NCI-H2227 treated with DMSO at 0.1 percent for 48 hours (cell line): ENCODE results near the gene FOXP2.
"Not testable (repeated sequence)": the region's sequence is repeated elsewhere in the genome, so short reads cannot be mapped to it uniquely, and the experiment has no call there.

Source experiments
- DNase-seq: peaks from one replicate; lab custom pipeline; 2025; lab: John Stamatoyannopoulos, UW

The FOXP2 gene

DNA sequence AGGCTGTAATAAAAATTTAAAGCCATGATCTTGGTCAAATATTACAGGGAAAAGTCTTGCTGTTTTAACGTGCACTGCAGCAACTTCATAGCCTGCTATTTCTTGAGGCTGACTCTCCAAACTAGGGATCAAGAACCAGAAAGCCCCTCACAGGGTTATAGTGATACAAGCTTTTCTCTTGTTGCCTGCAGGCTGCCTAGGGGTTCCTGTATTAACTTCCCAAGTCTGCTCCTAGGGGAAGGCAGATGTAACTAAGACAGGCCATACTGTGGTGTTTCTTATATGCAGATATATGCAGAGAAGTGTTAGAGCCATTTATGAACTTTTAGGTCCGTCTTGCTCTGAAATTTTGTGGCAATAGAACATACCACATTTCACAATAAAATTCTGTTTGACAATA, 175.7 kb downstream of the FOXP2 start:
- DNase-seq = no peak

- DNase-seq = no peak
Observed at GRCh38 chr7:114598946-114599345, 184.3 kb downstream of the FOXP2 start.

GRCh38 chr7:114606100-114606499, 191.5 kb downstream of the FOXP2 start:
- DNase-seq = no peak

- DNase-seq = not testable (repeated sequence)
Observed at GRCh38 chr7:114608822-114609221, 194.2 kb downstream of the FOXP2 start.

GRCh38 chr7:114620208-114620607, 205.6 kb downstream of the FOXP2 start:
- DNase-seq = no peak

GRCh38 chr7:114622221-114622620, 207.6 kb downstream of the FOXP2 start:
- DNase-seq = no peak

DNA sequence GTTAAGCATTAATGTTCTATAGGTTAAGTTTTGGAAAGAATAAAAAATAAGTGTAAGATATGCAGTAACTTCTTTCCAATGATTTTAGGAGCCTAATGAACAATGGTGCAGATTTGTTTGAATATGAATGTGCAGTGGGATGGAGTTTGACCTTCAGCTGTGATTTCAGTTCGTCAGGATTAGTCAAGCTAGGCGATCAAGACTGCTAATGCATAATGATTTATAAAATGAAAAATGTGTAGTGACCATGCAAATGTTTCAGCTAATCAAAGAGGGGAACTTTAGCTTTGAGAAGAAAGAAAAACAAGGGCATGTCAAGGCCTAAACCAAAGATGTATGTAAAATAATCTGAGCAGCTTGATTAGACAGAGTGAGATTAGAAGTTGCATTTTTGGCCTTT, 208.5 kb downstream of the FOXP2 start:
- no peak for DNase-seq

DNA sequence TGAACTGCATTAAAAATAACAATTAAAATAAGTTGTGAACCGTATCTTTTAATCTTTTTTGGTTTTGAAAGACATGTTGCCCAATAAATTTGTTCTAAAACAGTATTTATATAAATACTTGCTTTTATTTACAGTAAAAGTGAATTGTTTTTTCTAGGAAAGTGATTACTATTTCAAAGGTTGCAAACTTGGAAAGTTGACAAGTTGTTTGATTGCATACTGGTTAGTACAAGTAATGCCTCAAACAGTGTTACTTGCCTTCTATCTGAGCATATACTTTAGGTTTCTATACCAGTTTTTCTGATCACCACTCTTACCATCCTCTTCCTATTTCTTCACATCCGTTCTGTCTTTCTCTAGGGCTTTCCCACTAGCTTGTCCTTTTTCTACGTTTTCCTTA, 212.6 kb downstream of the FOXP2 start:
- no peak for DNase-seq

DNA sequence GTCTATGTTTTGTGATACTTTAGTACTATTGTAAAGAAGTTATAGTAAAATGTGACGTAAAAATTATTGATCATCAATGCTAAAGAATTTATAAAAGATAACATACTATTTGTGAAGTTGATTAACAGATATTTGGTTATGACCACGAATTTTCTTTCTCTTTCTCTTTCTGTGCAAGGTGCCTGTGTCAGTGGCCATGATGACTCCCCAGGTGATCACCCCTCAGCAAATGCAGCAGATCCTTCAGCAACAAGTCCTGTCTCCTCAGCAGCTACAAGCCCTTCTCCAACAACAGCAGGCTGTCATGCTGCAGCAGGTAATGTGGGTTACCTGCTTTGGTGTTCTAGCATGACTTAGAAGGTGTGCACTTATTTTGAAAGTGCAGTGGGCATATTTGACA, 213.7 kb downstream of the FOXP2 start:
- DNase-seq = no peak

DNA sequence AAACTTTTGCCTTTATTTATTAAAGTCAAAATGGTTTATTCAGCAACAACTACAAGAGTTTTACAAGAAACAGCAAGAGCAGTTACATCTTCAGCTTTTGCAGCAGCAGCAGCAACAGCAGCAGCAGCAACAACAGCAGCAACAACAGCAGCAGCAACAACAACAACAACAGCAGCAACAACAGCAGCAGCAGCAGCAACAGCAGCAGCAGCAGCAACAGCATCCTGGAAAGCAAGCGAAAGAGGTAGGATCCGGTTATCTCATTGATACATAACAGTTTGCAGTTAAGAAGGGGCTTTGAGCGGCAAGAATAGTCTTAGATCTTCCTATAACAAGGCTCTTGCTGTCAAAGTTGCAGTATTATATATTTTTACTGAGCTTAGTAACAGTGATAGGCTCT, 215.1 kb downstream of the FOXP2 start:
- DNase-seq = no peak

GRCh38 chr7:114630201-114630990, 215.8 kb downstream of the FOXP2 start:
- DNase-seq = no peak

DNA sequence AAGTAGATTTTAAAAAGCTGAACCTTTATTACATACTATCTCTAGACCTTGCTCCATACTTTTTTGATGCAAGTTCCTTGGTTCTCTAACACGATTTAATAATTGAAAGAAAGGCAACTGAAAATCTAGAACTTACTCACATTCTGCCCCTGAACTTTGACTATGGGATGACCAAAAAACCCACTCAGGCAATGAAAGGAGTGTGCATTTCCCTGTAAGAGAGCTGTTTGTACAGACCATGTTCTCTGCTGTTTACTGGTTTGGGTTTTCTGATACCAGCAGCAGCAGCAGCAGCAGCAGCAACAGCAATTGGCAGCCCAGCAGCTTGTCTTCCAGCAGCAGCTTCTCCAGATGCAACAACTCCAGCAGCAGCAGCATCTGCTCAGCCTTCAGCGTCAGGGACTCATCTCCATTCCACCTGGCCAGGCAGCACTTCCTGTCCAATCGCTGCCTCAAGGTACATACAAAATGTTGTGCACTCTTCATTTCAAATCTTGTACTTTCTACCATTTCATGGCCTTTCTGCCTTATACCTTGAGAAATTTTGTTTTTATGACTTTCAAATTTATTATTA, 216.7 kb downstream of the FOXP2 start:
- no peak for DNase-seq

DNA sequence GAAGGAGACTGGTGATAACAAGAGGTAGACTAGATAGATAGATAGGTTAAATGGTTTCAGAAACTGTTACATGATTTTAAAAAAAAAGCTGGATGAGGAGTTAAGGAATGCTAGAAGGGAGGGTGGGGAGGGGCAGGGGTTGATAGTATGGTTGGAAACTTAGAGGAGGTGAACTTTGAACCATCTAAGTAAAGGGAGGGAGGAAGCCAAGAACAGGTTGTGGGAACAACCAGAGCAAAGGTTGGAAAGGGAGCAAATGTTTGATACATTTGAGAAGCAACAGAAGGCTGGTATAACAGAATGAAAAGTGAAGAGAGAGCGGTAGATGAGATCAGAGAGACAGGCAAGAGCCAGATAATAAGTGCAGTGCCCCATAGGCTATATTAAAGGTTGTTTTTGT, 224.8 kb downstream of the FOXP2 start:
- DNase-seq = no peak

DNA sequence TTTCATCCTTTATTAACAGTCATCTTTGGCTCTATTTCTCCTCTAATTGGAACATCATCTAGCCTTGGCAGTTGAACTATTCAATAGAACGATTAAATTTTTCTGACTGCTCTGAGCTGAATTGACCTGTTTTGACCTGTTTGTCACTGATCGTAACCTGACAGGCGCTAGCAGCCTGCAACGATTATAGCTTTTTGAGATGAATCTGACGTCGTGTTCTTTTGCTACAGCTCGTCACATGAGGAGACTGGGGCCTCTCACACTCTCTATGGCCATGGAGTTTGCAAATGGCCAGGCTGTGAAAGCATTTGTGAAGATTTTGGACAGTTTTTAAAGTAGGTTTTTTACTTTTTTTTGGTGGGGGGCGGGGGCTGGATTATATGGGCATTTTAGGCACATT, 229.8 kb downstream of the FOXP2 start:
- DNase-seq = no peak

DNA sequence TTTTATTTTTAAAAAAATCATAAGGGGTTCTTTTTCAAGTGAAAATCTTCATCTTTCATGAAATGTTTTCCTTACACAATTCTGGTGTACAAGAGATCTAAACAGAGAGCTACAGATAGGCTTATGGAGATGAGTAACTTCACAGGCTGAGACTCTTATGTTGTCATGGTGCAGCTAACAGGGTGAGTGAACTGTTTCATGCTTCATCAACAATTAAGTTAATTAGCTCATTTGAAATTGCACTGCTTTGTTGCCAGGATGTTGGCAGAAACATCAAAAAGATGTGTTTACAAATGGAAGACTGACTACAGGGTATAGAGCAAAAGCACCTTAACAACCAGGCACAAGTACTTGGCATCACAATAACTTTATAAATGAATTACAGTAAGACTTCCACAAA, 230.8 kb downstream of the FOXP2 start:
- no peak for DNase-seq

DNA sequence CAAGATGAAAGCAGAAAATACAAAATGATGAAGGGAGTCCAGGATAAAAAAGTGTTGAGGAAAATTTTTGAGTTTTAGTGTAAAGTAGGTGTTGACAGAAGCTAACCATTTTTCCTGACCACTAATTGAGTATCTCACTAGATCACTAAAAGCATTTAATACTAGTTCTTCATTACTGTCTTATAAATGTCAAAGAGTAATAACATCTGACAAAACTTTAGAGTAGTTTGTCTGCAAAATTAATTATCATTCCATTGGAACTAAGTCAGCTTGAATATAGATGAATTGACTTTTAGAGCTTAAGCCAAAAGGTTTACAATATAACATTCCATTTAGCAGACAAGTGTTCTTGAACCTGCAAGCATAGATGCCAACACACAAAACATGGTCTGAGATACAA, 232.9 kb downstream of the FOXP2 start:
- DNase-seq = no peak

DNA sequence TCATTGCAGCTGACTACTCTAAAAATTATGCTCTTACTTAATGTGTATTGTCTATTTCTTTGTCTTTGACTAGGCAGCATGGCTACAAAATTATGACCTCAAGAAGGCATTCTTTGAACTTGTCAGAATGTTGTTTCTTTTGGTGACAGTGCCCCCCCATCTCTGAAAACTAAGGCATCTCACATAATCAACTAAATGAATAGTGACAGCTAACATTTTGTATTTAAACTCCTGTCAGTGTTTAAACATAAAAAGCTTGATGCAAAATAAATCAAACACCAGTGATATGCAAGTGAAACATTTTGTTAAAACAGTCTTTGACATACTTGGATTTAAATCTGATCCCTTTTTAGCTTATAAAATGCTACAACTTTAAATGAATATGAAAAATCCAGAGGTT, 233.5 kb downstream of the FOXP2 start:
- no peak for DNase-seq

GRCh38 chr7:114648680-114649079, 234.1 kb downstream of the FOXP2 start:
- DNase-seq = no peak

DNA sequence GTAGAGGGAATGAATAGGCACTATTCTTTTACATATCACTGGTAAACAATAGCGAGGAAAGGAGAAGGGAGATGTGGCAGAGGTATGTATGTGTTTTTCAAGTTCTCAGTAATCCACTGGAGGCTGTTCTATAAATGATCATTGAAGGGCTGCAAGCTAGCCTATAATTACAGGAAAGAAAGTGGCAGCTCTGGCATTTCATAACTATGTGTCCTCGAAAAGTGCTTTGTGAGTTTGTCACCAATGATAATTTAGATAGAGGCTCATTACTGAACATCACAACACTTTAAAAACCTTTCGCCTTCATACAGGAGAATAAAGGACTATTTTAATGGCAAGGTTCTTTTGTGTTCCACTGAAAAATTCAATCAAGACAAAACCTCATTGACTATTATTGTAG, 235.1 kb downstream of the FOXP2 start:
- no peak for DNase-seq

DNA sequence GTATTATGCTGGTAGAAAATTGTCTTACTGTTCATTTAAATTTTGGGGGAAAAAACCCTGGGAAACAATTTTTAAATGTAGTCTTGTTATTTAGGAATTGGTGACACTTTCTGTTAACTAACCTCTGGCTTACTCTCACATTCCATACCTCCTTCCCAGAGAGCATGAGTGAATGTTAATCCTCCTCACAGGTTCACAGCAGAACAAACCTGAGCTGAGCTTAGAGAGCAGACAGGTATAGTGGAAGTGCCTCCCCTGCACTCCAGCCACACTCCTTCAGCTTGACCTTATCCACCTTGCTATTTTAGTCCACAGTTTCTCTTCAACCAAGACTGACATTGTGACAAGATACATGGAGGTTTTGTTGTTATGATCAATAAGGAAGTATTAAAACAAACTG, 235.9 kb downstream of the FOXP2 start:
- DNase-seq = no peak

GRCh38 chr7:114652041-114652440, 237.4 kb downstream of the FOXP2 start:
- DNase-seq = no peak

GRCh38 chr7:114653364-114654088, 238.9 kb downstream of the FOXP2 start:
- no peak for DNase-seq

- DNase-seq = no peak
Observed at GRCh38 chr7:114656466-114656865, 241.9 kb downstream of the FOXP2 start.
